Epithelial cell of proximal tubule (primary cell): ENCODE results near the gene ARL6IP4. TPM values are rescaled to one million over a fixed set of nuclear protein-coding genes. Genes with fewer than 3 reads are reported as not detected.
"Not testable (repeated sequence)": the region's sequence is repeated elsewhere in the genome, so short reads cannot be mapped to it uniquely, and the experiment has no call there.

Experiments
- DNase-seq: peaks from one replicate; pipeline ENCODE4 v3.0.0-alpha.2; 2011; ENCODE audit warnings: low read depth
- H3K4me3 ChIP-seq: 2 replicates; pipeline ENCODE4 v1.5.1; 2011; ENCODE audit warnings: low read depth, mild to moderate bottlenecking, low read length
- CTCF ChIP-seq: conservative IDR thresholded peaks from 2 replicates; pipeline ENCODE4 v1.5.1; 2012; ENCODE audit warnings: low read depth, mild to moderate bottlenecking, low read length
- total RNA-seq: library from RNA; depleted of rRNA; stranded (reverse); fragments of >200 nt; gene quantifications from 2 replicates; pipeline ENCODE4 v1.2.3, GENCODE V29; 2015

The ARL6IP4 gene
- 315 and 359 TPM in 2 replicates for total RNA-seq

- peak within 1 kb of the TSS; percentile 79 for H3K4me3 ChIP-seq
- TF ChIP-seq CTCF = no peak
- no peak for DNase-seq
Observed at GRCh38 chr12:122980183-122981035, at the start of gene ARL6IP4. Gene ARL6IP4, plus strand, starts transcription at chr12:122980681. Its CDS starts 459 bp downstream, at chr12:122981140.

- TF ChIP-seq CTCF = no peak
- DNase-seq = no peak
- no peak overlapping the region for H3K4me3 ChIP-seq
Observed at GRCh38 chr12:122932207-122932606, 48.3 kb upstream of the ARL6IP4 start.

GRCh38 chr12:122934722-122935121, 45.8 kb upstream of the ARL6IP4 start:
- no peak for DNase-seq
- no peak overlapping the region for H3K4me3 ChIP-seq
- no peak for TF ChIP-seq CTCF

- H3K4me3 ChIP-seq = no peak overlapping the region
- TF ChIP-seq CTCF = no peak
- no peak for DNase-seq
Observed at GRCh38 chr12:122935318-122935717, 45.2 kb upstream of the ARL6IP4 start.

- DNase-seq = no peak
- no peak for TF ChIP-seq CTCF
- H3K4me3 ChIP-seq = no peak overlapping the region
Observed at GRCh38 chr12:122937622-122938091, 42.8 kb upstream of the ARL6IP4 start.

GRCh38 chr12:122939125-122939524, 41.4 kb upstream of the ARL6IP4 start:
- DNase-seq = no peak
- no peak for TF ChIP-seq CTCF
- H3K4me3 ChIP-seq = no peak overlapping the region

GRCh38 chr12:122941351-122941750, 39.1 kb upstream of the ARL6IP4 start:
- DNase-seq, H3K4me3 ChIP-seq: not testable (repeated sequence)
